ENCODE results near the gene MARK3. TPM values are rescaled to one million over a fixed set of nuclear protein-coding genes. Genes with fewer than 3 reads are reported as not detected.

Gene MARK3
- total RNA-seq, 2 experiments from 2014 or later: 76.0 to 84.2 TPM

DNA sequence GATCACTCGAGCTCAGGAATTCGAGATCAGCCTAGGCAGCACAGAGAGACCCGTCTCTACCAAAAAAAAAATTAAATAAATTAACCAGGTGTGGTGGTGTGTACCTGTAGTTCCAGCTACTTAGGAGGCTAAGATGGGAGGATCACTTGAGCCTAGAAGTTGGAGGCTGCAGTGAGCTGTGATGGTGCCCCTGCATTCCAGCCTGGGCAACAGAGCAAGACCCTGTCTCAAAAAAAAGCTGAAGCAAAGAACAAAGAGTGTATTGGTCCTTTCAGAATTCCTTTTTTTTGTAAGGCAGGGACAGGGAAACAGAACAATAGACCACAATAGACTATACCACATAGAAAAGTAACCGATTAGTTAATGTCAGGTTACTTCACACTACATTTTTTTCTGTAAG is 47.4 kb downstream of the MARK3 start:
- no peak for DNase-seq
- Mint-ChIP-seq H3K9me3 (no peaks in the 10 kb centered on the region), H3K4me3 (no peak overlapping the region), H3K27me3 (no peaks in the 10 kb centered on the region), H3K36me3 (ENCODE audit: low read depth) (peaks cover 25% of the 10 kb centered on the region), H3K27ac (no peak overlapping the region), H3K4me1 (peaks cover 15% of the 10 kb centered on the region)
- CTCF ChIA-PET: no interaction called here
- POLR2A ChIA-PET: no interaction called here

DNA sequence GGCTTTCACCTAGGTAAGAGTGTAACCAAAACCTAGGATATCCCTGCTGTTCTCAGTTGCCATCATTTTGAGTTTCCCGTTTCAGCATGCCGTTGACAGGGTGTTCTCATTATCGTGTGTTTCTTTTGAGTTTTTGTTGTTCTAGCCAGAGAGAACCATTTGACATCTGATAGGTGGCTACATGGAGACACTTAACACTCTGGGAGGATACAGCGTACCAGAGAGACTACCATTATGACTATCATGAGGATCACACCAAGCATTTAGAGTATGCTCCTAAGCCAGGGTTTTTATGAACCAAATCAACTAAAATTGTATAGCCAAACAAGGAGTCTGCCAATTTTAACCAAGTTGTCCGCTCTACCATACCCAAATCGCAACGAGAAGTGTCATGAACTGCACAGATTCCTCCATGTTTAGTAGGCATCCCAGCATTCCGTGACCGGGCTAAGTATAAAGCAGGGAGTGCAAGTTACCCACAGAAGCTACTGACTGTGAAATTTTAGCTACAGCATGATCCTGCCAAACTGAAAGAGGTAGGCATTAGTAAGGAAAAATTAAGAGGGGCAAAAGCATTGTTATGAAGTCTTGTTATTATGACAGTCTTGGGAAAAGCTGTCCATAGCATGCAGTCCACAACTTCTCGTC is 48.8 kb downstream of the MARK3 start:
- H3K27me3 Mint-ChIP-seq: no peaks in the 10 kb centered on the region
- POLR2A ChIA-PET: interaction anchor here (1.1 kb wide), 1 partner anchor 11 kb away, joined by 3 read pairs; no protein-coding TSS in a partner anchor
- peaks cover 4% of the 10 kb centered on the region for H3K4me1 Mint-ChIP-seq
- H3K36me3 Mint-ChIP-seq (ENCODE audit: low read depth): peaks cover 25% of the 10 kb centered on the region
- H3K9me3 Mint-ChIP-seq: no peaks in the 10 kb centered on the region
- H3K4me3 Mint-ChIP-seq: no peak overlapping the region
- DNase-seq: no peak
- no peak overlapping the region for H3K27ac Mint-ChIP-seq
- CTCF ChIA-PET: interaction anchor here (0.5 to 1.1 kb wide), 2 partner anchors 41 to 795 kb away, joined by 3 to 4 read pairs; no protein-coding TSS in a partner anchor

DNA sequence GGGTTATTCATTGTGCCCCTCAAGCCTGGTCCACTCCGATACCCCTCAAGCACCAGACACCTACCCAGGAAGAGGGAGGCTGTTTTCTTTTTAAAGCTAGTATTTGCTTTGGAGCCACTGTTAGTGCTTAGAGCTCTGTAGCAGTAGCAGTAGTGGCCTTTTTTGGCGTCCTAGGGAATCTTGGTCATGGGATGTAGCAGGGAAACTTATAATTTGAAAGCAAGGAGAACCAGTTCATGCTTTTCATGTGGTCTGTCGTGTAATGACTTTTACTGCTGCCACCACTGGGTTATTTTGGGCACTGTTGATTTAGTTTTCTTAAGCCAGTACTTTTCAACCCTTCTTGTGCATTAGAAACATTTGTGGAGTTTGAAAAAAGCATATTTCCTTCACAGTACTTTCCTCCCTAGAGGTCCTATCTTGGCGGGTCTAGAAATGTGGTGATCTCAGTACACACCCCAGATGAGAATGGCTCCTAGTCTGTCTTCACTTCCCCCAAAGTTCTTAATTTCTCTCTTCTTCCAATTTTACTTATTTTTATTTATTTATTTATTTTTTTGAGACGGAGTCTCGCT is 49.7 kb downstream of the MARK3 start:
- Mint-ChIP-seq H3K27ac (no peak overlapping the region), H3K4me3 (no peak overlapping the region), H3K9me3 (no peaks in the 10 kb centered on the region), H3K4me1 (no peaks in the 10 kb centered on the region), H3K27me3 (no peaks in the 10 kb centered on the region), H3K36me3 (ENCODE audit: low read depth) (peaks cover 29% of the 10 kb centered on the region)
- DNase-seq: no peak
- POLR2A ChIA-PET: interaction anchor here (1.1 kb wide), 1 partner anchor 10 kb away, joined by 3 read pairs; no protein-coding TSS in a partner anchor
- CTCF ChIA-PET: interaction anchor here (1.1 kb wide), 1 partner anchor 41 kb away, joined by 4 read pairs; no protein-coding TSS in a partner anchor

DNA sequence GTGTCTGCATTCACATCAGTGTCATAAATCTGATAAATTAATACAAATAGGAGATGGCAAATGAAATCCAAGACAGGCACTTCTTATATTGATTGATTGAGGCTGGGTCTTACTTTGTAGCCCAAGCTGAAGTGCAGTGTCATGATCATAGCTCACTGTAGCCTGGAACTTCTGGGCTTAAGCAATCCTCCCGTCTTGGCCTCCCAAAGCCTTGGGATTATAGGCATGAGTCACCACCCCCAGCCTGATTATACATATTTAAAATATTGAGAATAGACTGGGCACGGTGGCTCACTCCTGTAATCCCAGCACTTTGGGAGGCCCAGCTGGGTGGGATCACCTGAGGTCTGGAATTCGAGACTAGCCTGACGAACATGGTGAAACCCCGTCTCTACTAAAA is 51.3 kb downstream of the MARK3 start:
- Mint-ChIP-seq H3K4me1 (no peaks in the 10 kb centered on the region), H3K4me3 (no peak overlapping the region), H3K27ac (no peak overlapping the region), H3K36me3 (ENCODE audit: low read depth) (peaks cover 27% of the 10 kb centered on the region), H3K27me3 (no peaks in the 10 kb centered on the region), H3K9me3 (no peaks in the 10 kb centered on the region)
- ChIA-PET CTCF (interaction anchor here (2.2 kb wide), 1 partner anchor 45 kb away, joined by 4 read pairs; no protein-coding TSS in a partner anchor), POLR2A (no interaction called here)
- DNase-seq: no peak

DNA sequence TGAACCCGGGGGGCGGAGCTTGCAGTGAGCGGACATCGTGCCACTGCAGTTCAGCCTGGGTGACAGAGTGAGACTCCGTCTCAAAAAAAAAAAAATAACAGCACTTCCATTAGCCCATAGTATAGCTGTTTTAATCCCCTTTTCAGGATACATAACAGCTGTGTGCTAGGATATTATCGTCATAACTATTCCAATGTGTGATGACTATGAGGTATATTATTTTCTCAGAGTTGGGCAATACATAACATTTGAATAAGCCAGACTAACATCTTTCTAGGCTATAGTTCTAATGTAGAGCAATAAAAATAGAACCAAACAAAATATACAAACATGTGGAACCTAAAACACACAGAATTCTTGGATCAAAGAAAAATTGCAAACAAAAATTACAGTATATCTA is 57.1 kb downstream of the MARK3 start:
- Mint-ChIP-seq H3K4me3 (no peak overlapping the region), H3K27me3 (no peaks in the 10 kb centered on the region), H3K4me1 (no peaks in the 10 kb centered on the region), H3K36me3 (ENCODE audit: low read depth) (peaks cover 22% of the 10 kb centered on the region), H3K9me3 (no peaks in the 10 kb centered on the region), H3K27ac (no peak overlapping the region)
- CTCF ChIA-PET: interaction anchor here (1.0 to 1.3 kb wide), 2 partner anchors 58 to 78 kb away, joined by 3 to 4 read pairs; no protein-coding TSS in a partner anchor
- POLR2A ChIA-PET: no interaction called here
- DNase-seq: no peak

DNA sequence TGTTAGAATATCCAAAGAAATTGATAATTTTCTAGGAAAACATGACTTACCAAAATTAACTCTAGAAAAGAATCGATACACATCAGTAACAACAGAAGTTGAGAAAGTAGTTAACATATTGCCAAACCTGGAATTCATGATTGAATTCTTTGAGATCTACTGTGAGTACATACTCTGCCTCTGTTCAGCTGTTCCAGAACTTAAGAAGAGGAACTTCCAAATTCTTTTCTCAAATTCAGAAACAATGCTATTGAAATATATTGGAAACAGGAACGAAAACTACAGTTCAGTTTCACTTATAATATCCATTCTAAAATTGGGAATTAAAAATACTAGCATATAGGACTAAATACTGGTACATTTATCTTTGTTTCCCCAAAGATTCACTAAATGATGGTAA is 57.9 kb downstream of the MARK3 start:
- ChIA-PET CTCF (interaction anchor here (1.0 kb wide), 1 partner anchor 78 kb away, joined by 3 read pairs; no protein-coding TSS in a partner anchor), POLR2A (no interaction called here)
- no peak overlapping the region for H3K27ac Mint-ChIP-seq
- H3K4me3 Mint-ChIP-seq: no peak overlapping the region
- H3K9me3 Mint-ChIP-seq: no peaks in the 10 kb centered on the region
- DNase-seq: no peak
- no peaks in the 10 kb centered on the region for H3K4me1 Mint-ChIP-seq
- peaks cover 17% of the 10 kb centered on the region for H3K36me3 Mint-ChIP-seq (ENCODE audit: low read depth)
- no peaks in the 10 kb centered on the region for H3K27me3 Mint-ChIP-seq

DNA sequence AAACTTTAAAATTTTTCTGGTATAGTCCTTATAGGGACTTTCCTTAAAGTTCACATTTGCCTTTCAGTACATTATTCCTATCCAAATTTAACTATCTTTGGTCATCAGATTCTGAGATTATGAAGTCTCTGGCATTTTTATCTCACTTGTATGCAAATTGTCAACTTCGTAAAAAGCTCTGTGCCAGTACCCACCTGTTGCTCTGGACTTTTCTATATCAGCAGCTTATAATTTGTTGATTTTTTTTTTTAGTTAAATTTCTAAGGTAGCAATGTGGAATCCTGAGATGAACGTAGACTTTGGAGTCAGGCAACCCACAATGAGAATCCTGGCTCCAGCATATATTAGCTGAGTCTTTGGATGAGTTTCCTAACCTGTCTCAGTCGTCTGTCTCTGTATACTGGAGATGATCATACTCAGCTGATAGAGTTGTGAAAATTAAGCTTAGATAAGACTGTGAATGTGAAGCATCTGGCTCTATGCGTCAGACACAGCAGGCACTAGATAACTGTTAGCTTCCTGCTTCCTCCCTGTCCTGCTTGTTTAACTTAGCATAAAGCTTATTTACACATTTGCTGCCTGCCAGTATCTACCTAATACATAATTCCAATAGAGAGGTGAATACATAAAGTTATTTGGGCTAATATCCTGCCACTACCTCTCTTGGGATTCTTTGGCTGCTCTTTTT is 59.8 kb downstream of the MARK3 start:
- peaks cover 11% of the 10 kb centered on the region for H3K36me3 Mint-ChIP-seq (ENCODE audit: low read depth)
- no peak overlapping the region for H3K4me3 Mint-ChIP-seq
- no peak for DNase-seq
- no peaks in the 10 kb centered on the region for H3K9me3 Mint-ChIP-seq
- H3K27me3 Mint-ChIP-seq: no peaks in the 10 kb centered on the region
- ChIA-PET POLR2A (interaction anchor here (0.7 kb wide), 1 partner anchor 10 kb away, joined by 3 read pairs; no protein-coding TSS in a partner anchor), CTCF (interaction anchor here (0.7 to 1.0 kb wide), 2 partner anchors 15 to 56 kb away, joined by 3 read pairs; no protein-coding TSS in a partner anchor)
- no peaks in the 10 kb centered on the region for H3K4me1 Mint-ChIP-seq
- H3K27ac Mint-ChIP-seq: no peak overlapping the region

DNA sequence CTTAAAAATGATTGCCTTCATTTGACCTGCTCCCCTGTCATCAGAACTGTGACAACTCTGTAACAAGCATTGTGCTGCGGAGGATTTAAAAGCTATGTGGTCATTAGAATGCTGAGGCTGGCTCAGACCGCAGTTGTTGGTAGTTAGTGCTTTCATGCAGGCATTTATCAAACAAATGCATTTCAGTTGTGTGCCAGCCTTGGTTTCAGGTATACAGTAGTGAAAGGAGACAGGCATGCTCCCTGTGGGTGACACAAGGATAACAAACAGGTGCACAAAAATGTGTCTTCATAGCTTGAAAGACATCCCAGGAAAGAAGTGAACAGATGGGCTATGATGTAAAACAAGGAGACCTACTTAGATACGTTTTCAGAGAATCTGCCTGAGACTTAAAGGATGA is 60.6 kb downstream of the MARK3 start:
- CTCF ChIA-PET: interaction anchor here (1.0 kb wide), 1 partner anchor 14 kb away, joined by 3 read pairs; no protein-coding TSS in a partner anchor

DNA sequence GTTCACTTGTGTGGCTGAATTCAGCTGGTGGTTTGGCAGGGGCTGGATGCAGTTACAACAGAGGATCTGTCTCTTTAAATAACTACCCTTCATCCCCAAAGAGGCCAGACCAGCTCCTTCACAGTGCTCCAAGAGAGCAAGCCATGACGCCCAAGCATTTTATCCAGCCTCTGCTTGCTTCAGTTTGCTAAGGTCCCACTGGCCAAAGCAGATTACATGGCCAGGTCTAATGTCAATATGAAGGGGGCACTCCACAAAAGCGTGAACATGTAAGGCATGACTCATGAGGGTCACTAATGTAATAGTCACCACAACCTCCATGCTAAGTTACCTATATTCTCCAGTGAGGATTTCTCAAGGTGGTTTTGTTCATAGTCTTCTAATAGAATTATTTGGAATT is 62.9 kb downstream of the MARK3 start:
- POLR2A ChIA-PET: no interaction called here
- H3K27ac Mint-ChIP-seq: no peak overlapping the region

More for the DNA sequence above, 60.6 kb downstream of the MARK3 start:
- no peaks in the 10 kb centered on the region for H3K27me3 Mint-ChIP-seq
- no peaks in the 10 kb centered on the region for H3K4me1 Mint-ChIP-seq
- H3K27ac Mint-ChIP-seq: no peak overlapping the region
- no peak overlapping the region for H3K4me3 Mint-ChIP-seq
- DNase-seq: no peak
- no peaks in the 10 kb centered on the region for H3K9me3 Mint-ChIP-seq
- POLR2A ChIA-PET: no interaction called here
- H3K36me3 Mint-ChIP-seq (ENCODE audit: low read depth): peaks cover 7% of the 10 kb centered on the region

DNA sequence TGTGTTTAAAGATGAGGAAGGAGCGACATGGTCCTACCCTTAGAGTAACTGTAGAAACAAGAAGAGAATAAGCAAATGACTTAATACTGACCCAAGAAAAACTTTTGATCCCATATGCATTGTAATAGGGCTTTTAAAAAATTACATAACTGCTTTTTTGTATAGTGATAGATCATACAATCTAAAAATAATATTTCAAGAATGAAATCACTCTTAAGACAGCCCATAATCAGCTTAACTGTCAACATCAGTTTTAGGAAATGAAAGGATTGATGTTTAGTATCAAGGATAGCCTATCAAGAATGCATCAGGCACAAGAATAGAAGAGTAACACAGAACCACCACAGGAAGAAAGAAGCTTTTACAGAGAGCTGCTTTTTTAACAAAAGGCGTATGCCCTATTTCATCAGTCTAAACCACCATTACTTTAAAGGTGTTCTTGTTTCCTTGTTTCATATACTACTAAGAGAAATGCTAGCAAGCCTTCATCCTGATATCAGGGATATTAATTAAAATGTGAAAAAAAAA is 64.5 kb downstream of the MARK3 start:
- Mint-ChIP-seq H3K9me3 (no peaks in the 10 kb centered on the region), H3K4me3 (no peak overlapping the region), H3K4me1 (no peaks in the 10 kb centered on the region), H3K27me3 (no peaks in the 10 kb centered on the region), H3K27ac (no peak overlapping the region), H3K36me3 (ENCODE audit: low read depth) (peaks cover 13% of the 10 kb centered on the region)
- DNase-seq: no peak
- CTCF ChIA-PET: interaction anchor here (1.0 to 2.1 kb wide), 3 partner anchors 10 to 58 kb away, joined by 3 to 7 read pairs (median 3); no protein-coding TSS in a partner anchor
- POLR2A ChIA-PET: no interaction called here

More for the DNA sequence above, 62.9 kb downstream of the MARK3 start:
- peaks cover 16% of the 10 kb centered on the region for H3K36me3 Mint-ChIP-seq (ENCODE audit: low read depth)
- no peak overlapping the region for H3K4me3 Mint-ChIP-seq
- H3K27me3 Mint-ChIP-seq: no peaks in the 10 kb centered on the region
- DNase-seq: no peak
- H3K9me3 Mint-ChIP-seq: no peaks in the 10 kb centered on the region
- CTCF ChIA-PET: interaction anchor here (1.5 kb wide), 1 partner anchor 10 kb away, joined by 3 read pairs; no protein-coding TSS in a partner anchor
- H3K4me1 Mint-ChIP-seq: no peaks in the 10 kb centered on the region

DNA sequence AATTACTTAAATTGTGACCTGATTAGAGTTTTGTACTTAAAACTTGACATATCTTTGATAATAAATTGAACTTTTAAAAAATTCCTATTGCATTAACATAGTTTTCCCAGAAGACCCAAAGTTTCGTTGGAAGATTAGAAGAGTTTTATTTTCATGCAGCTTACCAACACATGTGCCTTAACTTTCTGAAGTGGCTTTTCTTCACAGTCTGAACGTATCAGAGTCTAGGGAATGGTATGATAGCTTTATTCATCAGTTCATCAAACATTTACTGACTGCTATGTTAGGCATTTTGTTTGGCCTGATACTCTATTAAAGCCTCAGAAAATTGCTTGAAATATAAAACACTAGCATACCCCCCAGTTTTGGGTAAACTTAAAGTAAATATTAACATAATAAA is 65.2 kb downstream of the MARK3 start:
- POLR2A ChIA-PET: no interaction called here
- H3K27me3 Mint-ChIP-seq: no peaks in the 10 kb centered on the region
- no peak for DNase-seq
- H3K4me3 Mint-ChIP-seq: no peak overlapping the region
- H3K36me3 Mint-ChIP-seq (ENCODE audit: low read depth): peaks cover 13% of the 10 kb centered on the region
- H3K9me3 Mint-ChIP-seq: no peaks in the 10 kb centered on the region
- no peak overlapping the region for H3K27ac Mint-ChIP-seq
- CTCF ChIA-PET: interaction anchor here (0.7 to 2.1 kb wide), 4 partner anchors 9 to 59 kb away, joined by 3 to 7 read pairs (median 3); no protein-coding TSS in a partner anchor
- H3K4me1 Mint-ChIP-seq: no peaks in the 10 kb centered on the region

DNA sequence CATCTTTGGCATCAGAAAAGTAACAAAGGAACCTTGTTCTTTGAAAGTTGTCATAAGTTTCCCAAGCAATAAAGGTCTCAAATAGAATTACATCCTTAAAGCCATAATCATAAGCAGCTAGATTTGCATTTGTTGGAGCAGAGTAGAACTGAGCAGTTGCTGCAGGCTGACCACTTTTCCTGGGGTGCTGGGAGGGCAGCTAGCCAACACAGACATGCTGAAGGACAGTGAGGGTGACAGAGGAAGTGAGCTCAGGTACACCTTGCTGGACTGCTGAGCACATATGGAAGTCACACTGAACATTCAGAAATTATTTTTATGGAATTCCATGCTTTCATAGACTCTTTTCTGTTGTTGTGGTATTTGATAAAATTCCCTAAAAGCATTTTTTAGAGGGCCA is 66.2 kb downstream of the MARK3 start:
- H3K36me3 Mint-ChIP-seq (ENCODE audit: low read depth): peaks cover 17% of the 10 kb centered on the region
- ChIA-PET POLR2A (no interaction called here), CTCF (interaction anchor here (0.9 to 1.4 kb wide), 2 partner anchors 8 to 58 kb away, joined by 3 read pairs; no protein-coding TSS in a partner anchor)
- H3K4me1 Mint-ChIP-seq: peaks cover 4% of the 10 kb centered on the region
- no peaks in the 10 kb centered on the region for H3K9me3 Mint-ChIP-seq
- no peak overlapping the region for H3K27ac Mint-ChIP-seq
- DNase-seq: no peak
- no peaks in the 10 kb centered on the region for H3K27me3 Mint-ChIP-seq
- no peak overlapping the region for H3K4me3 Mint-ChIP-seq

DNA sequence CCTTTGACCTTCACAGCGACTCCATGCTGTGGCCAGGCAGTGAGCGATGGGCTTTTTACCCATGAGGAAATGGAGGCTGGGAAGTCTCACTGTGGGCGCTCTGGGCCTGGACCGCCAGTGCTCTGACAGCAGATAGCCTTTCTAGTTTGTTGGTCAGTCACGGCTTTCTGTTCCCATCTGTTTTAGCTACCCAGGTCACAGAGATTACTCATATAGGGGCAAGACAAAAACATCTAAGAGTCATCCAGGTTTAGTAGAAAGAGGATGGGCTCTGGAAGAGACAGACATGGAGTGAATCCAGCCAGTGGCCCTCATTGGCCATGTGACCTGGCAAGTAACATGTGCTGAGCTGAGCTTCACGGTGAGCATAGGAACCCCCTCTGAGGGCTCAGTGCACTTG is 68.6 kb downstream of the MARK3 start:
- no peak for DNase-seq
- no peaks in the 10 kb centered on the region for H3K9me3 Mint-ChIP-seq
- no peak overlapping the region for H3K27ac Mint-ChIP-seq
- H3K4me3 Mint-ChIP-seq: no peak overlapping the region
- no peaks in the 10 kb centered on the region for H3K27me3 Mint-ChIP-seq
- POLR2A ChIA-PET: no interaction called here
- peaks cover 6% of the 10 kb centered on the region for H3K4me1 Mint-ChIP-seq
- CTCF ChIA-PET: no interaction called here
- peaks cover 23% of the 10 kb centered on the region for H3K36me3 Mint-ChIP-seq (ENCODE audit: low read depth)

Data from activated CD4-positive, alpha-beta memory T cell treated with anti-CD3 and anti-CD28 coated beads, Interleukin-2, amount 10 ng/mL, durations not matched to agents 7 days and 5 days (primary cell).